ENCODE results near the gene LRRC7.
"Not testable (repeated sequence)": the region's sequence is repeated elsewhere in the genome, so short reads cannot be mapped to it uniquely, and the experiment has no call there.

The LRRC7 gene

GRCh38 chr1:70045581-70045980, 477.9 kb downstream of the LRRC7 start:
- not testable (repeated sequence) for DNase-seq

- no peak for DNase-seq
Observed at GRCh38 chr1:70048336-70049094, 480.8 kb downstream of the LRRC7 start.

GRCh38 chr1:70051926-70052325, 484.2 kb downstream of the LRRC7 start:
- no peak for DNase-seq

- DNase-seq = no peak
Observed at GRCh38 chr1:70057500-70057899, 489.8 kb downstream of the LRRC7 start.

GRCh38 chr1:70061231-70061630, 493.5 kb downstream of the LRRC7 start:
- DNase-seq = no peak

- no peak for DNase-seq
Observed at GRCh38 chr1:70063861-70064260, 496.1 kb downstream of the LRRC7 start.

- no peak for DNase-seq
Observed at GRCh38 chr1:70066711-70067110, 499.0 kb downstream of the LRRC7 start.

GRCh38 chr1:70071601-70072000, 503.9 kb downstream of the LRRC7 start:
- DNase-seq = no peak

GRCh38 chr1:70072231-70072751, 504.6 kb downstream of the LRRC7 start:
- DNase-seq = no peak

- DNase-seq = no peak
Observed at GRCh38 chr1:70075761-70076160, 508.0 kb downstream of the LRRC7 start.

GRCh38 chr1:70077066-70077465, 509.3 kb downstream of the LRRC7 start:
- DNase-seq = no peak

GRCh38 chr1:70079546-70079945, 511.8 kb downstream of the LRRC7 start:
- no peak for DNase-seq

GRCh38 chr1:70083519-70083918, 515.8 kb downstream of the LRRC7 start:
- no peak for DNase-seq

- DNase-seq = no peak
Observed at GRCh38 chr1:70084314-70084915, 516.7 kb downstream of the LRRC7 start.

GRCh38 chr1:70085521-70085920, 517.8 kb downstream of the LRRC7 start:
- no peak for DNase-seq

- no peak for DNase-seq
Observed at GRCh38 chr1:70086897-70087296, 519.2 kb downstream of the LRRC7 start.

- DNase-seq = no peak
Observed at GRCh38 chr1:70090141-70090540, 522.4 kb downstream of the LRRC7 start.

- no peak for DNase-seq
Observed at GRCh38 chr1:70090875-70091274, 523.2 kb downstream of the LRRC7 start.

- DNase-seq = no peak
Observed at GRCh38 chr1:70091811-70092210, 524.1 kb downstream of the LRRC7 start.

- DNase-seq = no peak
Observed at GRCh38 chr1:70092526-70092925, 524.8 kb downstream of the LRRC7 start.

- DNase-seq = no peak
Observed at GRCh38 chr1:70093250-70093975, 525.7 kb downstream of the LRRC7 start.

- DNase-seq = no peak
Observed at GRCh38 chr1:70101231-70101630, 533.5 kb downstream of the LRRC7 start.

- no peak for DNase-seq
Observed at GRCh38 chr1:70101774-70102173, 534.1 kb downstream of the LRRC7 start.

GRCh38 chr1:70103770-70104169, 536.0 kb downstream of the LRRC7 start:
- DNase-seq = no peak
